H1 (cell line): ENCODE data around the gene LIPC.

Source experiments
- JUND ChIP-seq: IDR thresholded peaks from 2 replicates; pipeline ENCODE4 v1.6.1; 2011; ENCODE audit warnings: mild to moderate bottlenecking, improper control_type of control experiment, low read length
- TF ChIP-seq, protein P1 (sequence below), 3 experiments: IDR thresholded peaks; 1 replicate in 2 of 3; 2 replicates in 1 of 3; pipeline versions ENCODE4 v1.5.1 to v1.6.1; 2011; ENCODE audit warnings: low read length in 3 of 3, mild to moderate bottlenecking in 3 of 3, inconsistent platforms in 2 of 3, low read depth in 1 of 3, moderate library complexity in 1 of 3; ENCODE audit not compliant: insufficient read depth in 1 of 3; ENCODE audit errors: control extremely low read depth in 1 of 3

DNA sequence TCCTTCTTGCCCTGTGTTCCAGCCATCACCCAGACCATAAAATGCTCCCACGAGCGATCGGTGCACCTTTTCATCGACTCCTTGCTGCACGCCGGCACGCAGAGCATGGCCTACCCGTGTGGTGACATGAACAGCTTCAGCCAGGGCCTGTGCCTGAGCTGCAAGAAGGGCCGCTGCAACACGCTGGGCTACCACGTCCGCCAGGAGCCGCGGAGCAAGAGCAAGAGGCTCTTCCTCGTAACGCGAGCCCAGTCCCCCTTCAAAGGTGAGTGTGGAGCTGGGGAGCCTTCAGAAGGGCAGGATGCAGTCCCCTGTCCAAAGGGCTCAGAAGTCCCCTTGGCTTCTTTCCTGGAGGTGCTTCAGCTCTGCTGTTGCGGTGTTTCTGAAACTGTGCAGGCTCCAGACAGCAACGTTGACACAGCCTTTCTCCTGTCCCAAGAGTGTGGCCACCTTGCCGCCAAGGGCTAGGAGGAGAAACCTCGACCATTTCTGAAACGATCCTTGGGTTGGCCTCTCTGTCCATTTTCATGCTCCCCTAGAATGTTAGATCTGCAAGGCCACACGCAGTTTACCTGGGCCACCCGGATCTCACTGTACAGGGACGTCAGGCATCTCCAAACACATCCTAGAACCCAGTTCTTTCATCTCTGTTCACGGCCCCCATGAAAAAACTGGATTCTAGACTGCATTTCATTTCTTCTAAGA is 116.7 kb downstream of the LIPC start:
- TF ChIP-seq, protein P1, sequence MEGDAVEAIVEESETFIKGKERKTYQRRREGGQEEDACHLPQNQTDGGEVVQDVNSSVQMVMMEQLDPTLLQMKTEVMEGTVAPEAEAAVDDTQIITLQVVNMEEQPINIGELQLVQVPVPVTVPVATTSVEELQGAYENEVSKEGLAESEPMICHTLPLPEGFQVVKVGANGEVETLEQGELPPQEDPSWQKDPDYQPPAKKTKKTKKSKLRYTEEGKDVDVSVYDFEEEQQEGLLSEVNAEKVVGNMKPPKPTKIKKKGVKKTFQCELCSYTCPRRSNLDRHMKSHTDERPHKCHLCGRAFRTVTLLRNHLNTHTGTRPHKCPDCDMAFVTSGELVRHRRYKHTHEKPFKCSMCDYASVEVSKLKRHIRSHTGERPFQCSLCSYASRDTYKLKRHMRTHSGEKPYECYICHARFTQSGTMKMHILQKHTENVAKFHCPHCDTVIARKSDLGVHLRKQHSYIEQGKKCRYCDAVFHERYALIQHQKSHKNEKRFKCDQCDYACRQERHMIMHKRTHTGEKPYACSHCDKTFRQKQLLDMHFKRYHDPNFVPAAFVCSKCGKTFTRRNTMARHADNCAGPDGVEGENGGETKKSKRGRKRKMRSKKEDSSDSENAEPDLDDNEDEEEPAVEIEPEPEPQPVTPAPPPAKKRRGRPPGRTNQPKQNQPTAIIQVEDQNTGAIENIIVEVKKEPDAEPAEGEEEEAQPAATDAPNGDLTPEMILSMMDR (IDR thresholded peaks at IDR 0.05; ENCODE audit: control extremely low read depth in 1 of 3, insufficient read depth in 1 of 3, low read depth in 1 of 3, low read length in 3 of 3): no peak
- no peak for TF ChIP-seq JUND
